CD4-positive, alpha-beta memory T cell (primary cell): ENCODE measurements around the gene NPAS2. TPM values are rescaled to one million over a fixed set of nuclear protein-coding genes. Genes with fewer than 3 reads are reported as not detected.

Experiments
- CTCF ChIA-PET: fragments of 350-600 bp; sonication (Branson Sonifier 250); formaldehyde crosslinking; loops from one replicate; lab custom pipeline; 2021; ENCODE audit warnings: inconsistent platforms; ENCODE audit not compliant: partially characterized antibody; lab: Charles Lee
- POLR2A ChIA-PET: fragments of 350-600 bp; sonication (Branson Sonifier 250); formaldehyde crosslinking; loops from one replicate; lab custom pipeline; 2021; ENCODE audit not compliant: partially characterized antibody; lab: Charles Lee
- DNase-seq, 5 donors: peaks; one replicate each; pipeline versions ENCODE4 v3.0.0 to v3.0.0-alpha.2; 2020 to 2022; ENCODE audit warnings: mixed read lengths in 1 of 5
- H3K27ac ChIP-seq: one replicate; pipeline ENCODE4 v1.7.0; 2013; ENCODE audit warnings: low read depth, low read length
- H3K27me3 ChIP-seq: 2 replicates; pipeline ENCODE4 v1.7.0; 2013; ENCODE audit warnings: mild to moderate bottlenecking, low read length, moderate library complexity; ENCODE audit not compliant: insufficient read depth
- H3K36me3 ChIP-seq: 2 replicates; pipeline ENCODE4 v1.7.0; 2013; ENCODE audit warnings: mild to moderate bottlenecking, low read length, moderate library complexity; ENCODE audit not compliant: insufficient read depth
- H3K4me1 ChIP-seq: 2 replicates; pipeline ENCODE4 v1.7.0; 2013; ENCODE audit warnings: mild to moderate bottlenecking, low read length, moderate library complexity; ENCODE audit not compliant: insufficient read depth
- H3K4me3 ChIP-seq, 2 donors: one replicate each; pipeline ENCODE4 v1.7.0; 2013; ENCODE audit warnings: low read length in 2 of 2, mild to moderate bottlenecking in 1 of 2
- H3K9me3 ChIP-seq, 2 donors: one replicate each; pipeline ENCODE4 v1.7.0; 2013; ENCODE audit warnings: low read length in 2 of 2, control low read depth in 1 of 2; ENCODE audit not compliant: control insufficient read depth in 1 of 2
- H3K27ac Mint-ChIP-seq, 7 donors: one replicate each; pipeline ENCODE4 v1.8.0; 2020 to 2021; ENCODE audit warnings: mixed read lengths in 7 of 7, mild to moderate bottlenecking in 6 of 7, inconsistent platforms in 3 of 7, moderate library complexity in 3 of 7
- H3K27me3 Mint-ChIP-seq, 2 donors: one replicate each; pipeline ENCODE4 v1.8.0; 2020 to 2021; ENCODE audit warnings: mixed read lengths in 2 of 2
- H3K36me3 Mint-ChIP-seq, 2 donors: one replicate each; pipeline ENCODE4 v1.8.0; 2020 to 2021; ENCODE audit warnings: mixed read lengths in 2 of 2, inconsistent platforms in 1 of 2, mild to moderate bottlenecking in 1 of 2
- H3K4me1 Mint-ChIP-seq, 4 donors: one replicate each; pipeline ENCODE4 v1.8.0; 2020 to 2021; ENCODE audit warnings: mixed read lengths in 4 of 4, mild to moderate bottlenecking in 1 of 4
- H3K4me3 Mint-ChIP-seq, 8 donors: one replicate each; pipeline ENCODE4 v1.8.0; 2020 to 2021; ENCODE audit warnings: mixed read lengths in 8 of 8, mild to moderate bottlenecking in 7 of 8, moderate library complexity in 6 of 8, inconsistent platforms in 3 of 8
- H3K9me3 Mint-ChIP-seq, 8 donors: one replicate each; pipeline ENCODE4 v1.8.0; 2020 to 2021; ENCODE audit warnings: mixed read lengths in 8 of 8, mild to moderate bottlenecking in 5 of 8, inconsistent platforms in 3 of 8, moderate library complexity in 1 of 8
- intact Hi-C: fragments of 100-400 bp; cut with micrococcal nuclease; formaldehyde crosslinking; loops from one replicate; pipeline ENCODE4 v1.15.1; 2023
- polyA plus RNA-seq, 2 donors: library from polyadenylated mRNA; unstranded; fragments of 300-500 nt; fragmentation: Illumina TruSeq; gene quantifications; one replicate each; pipeline ENCODE4 v1.2.3, GENCODE V29; 2021
- total RNA-seq, 2 experiments: library from RNA; stranded (reverse); gene quantifications; one replicate each; pipeline ENCODE4 v1.2.3, GENCODE V29; 2021

NPAS2 gene
- total and polyA plus RNA-seq, 4 experiments from 2014 or later, result 0.79 to 2.6 (median 2.1) TPM; not detected in 1

DNA sequence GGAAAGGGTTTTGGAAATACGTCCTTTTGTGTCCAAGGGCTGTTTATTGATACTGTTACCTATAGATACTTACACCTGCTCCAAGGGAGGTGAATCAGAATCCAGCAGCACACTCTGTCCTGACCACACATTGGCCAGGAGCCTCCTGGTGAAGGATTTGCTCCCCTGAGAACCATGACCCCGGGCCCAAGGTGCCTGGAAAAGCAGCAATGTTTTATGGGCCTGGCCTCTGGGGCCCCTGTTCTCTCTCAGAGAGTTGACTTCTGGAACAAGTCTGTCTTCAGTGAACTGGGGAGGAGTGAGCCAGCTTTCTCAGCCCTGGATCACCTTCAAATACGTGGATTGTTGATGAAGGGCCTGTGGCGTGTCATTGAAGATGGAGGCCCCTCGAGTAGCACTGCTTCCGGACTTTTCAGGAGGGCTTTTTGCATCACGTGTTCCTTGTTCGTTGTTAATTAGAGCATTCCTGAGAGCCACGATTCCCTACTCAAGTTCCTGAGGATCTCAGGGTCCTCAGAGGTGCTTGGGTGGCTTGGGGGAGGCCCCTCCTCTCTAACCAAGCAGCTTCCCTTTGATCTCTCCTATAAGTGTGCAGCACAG is 103.6 kb downstream of the NPAS2 start:
- intact Hi-C loops, result loop anchor here (1.0 kb wide), 1 partner anchor 313 kb away; no protein-coding TSS in a partner anchor
- Mint-ChIP-seq H3K27ac (peak overlapping the region; percentile 84 to 97 (median 93)), H3K27me3 (no peaks in the 10 kb centered on the region), H3K9me3 (no peaks in the 10 kb centered on the region), H3K4me3 (peak overlapping the region in 2 of 8 donors; percentile 11 to 77), H3K4me1 (peaks cover 16 to 24% (median 18%) of the 10 kb centered on the region in 4 donors), H3K36me3 (no peaks in the 10 kb centered on the region)
- H3K27ac ChIP-seq, result no peak overlapping the region
- H3K4me1 ChIP-seq, result peaks cover 11% of the 10 kb centered on the region
- DNase-seq, result no peak
- H3K9me3 ChIP-seq, result no peaks in the 10 kb centered on the region
- H3K27me3 ChIP-seq, result no peaks in the 10 kb centered on the region
- H3K36me3 ChIP-seq, result no peaks in the 10 kb centered on the region
- ChIA-PET CTCF (interaction anchor here (1.9 to 2.0 kb wide), 2 partner anchors 8 to 314 kb away, joined by 5 to 10 read pairs; no protein-coding TSS in a partner anchor), POLR2A (interaction anchor here (1.3 to 2.1 kb wide), 4 partner anchors 17 to 79 kb away, joined by 3 to 15 read pairs (median 8); partner anchors contain the start of gene RPL31)
- H3K4me3 ChIP-seq, result no peak overlapping the region

DNA sequence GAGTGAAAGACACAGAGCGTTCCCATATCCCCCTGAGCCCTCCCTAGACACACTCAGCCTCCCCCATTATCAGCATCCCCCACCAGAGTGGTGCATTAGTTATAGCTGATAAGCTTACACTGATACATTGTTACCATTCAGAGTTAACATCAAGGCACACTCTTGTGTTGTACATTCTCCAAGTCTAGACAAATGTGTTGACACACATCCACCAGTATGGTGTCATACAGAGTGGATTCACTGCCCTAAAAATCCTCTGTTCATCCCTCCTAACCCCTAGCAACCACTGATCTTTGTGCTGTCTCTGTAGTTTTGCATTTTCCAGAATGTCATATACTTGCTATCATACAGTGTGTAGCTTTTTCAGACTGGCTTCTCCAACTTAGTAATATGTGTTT is 104.2 kb downstream of the NPAS2 start:
- no peak for DNase-seq
- peak overlapping the region; percentile 59 to 81 (median 76) for H3K4me3 Mint-ChIP-seq
- H3K27me3 ChIP-seq, result no peaks in the 10 kb centered on the region
- H3K36me3 ChIP-seq, result no peaks in the 10 kb centered on the region
- H3K9me3 ChIP-seq, result no peaks in the 10 kb centered on the region
- H3K36me3 Mint-ChIP-seq, result no peaks in the 10 kb centered on the region
- no peaks in the 10 kb centered on the region for H3K9me3 Mint-ChIP-seq
- CTCF ChIA-PET, result interaction anchor here (1.1 to 2.0 kb wide), 4 partner anchors 8 to 314 kb away, joined by 4 to 10 read pairs (median 6); no protein-coding TSS in a partner anchor
- H3K4me1 Mint-ChIP-seq, result peaks cover 16 to 21% (median 18%) of the 10 kb centered on the region in 4 donors
- peak overlapping the region; percentile 58 for H3K27ac ChIP-seq
- no peaks in the 10 kb centered on the region for H3K27me3 Mint-ChIP-seq
- POLR2A ChIA-PET, result interaction anchor here (1.2 to 2.1 kb wide), 5 partner anchors 17 to 336 kb away, joined by 3 to 15 read pairs (median 4); partner anchors contain the start of gene RPL31
- H3K4me3 ChIP-seq, result peak overlapping the region in 1 of 2 donors; percentile 46
- H3K4me1 ChIP-seq, result peaks cover 11% of the 10 kb centered on the region
- H3K27ac Mint-ChIP-seq, result peak overlapping the region; percentile 84 to 97 (median 93)
- intact Hi-C loops, result loop anchor here (1.0 kb wide), 1 partner anchor 314 kb away; no protein-coding TSS in a partner anchor

DNA sequence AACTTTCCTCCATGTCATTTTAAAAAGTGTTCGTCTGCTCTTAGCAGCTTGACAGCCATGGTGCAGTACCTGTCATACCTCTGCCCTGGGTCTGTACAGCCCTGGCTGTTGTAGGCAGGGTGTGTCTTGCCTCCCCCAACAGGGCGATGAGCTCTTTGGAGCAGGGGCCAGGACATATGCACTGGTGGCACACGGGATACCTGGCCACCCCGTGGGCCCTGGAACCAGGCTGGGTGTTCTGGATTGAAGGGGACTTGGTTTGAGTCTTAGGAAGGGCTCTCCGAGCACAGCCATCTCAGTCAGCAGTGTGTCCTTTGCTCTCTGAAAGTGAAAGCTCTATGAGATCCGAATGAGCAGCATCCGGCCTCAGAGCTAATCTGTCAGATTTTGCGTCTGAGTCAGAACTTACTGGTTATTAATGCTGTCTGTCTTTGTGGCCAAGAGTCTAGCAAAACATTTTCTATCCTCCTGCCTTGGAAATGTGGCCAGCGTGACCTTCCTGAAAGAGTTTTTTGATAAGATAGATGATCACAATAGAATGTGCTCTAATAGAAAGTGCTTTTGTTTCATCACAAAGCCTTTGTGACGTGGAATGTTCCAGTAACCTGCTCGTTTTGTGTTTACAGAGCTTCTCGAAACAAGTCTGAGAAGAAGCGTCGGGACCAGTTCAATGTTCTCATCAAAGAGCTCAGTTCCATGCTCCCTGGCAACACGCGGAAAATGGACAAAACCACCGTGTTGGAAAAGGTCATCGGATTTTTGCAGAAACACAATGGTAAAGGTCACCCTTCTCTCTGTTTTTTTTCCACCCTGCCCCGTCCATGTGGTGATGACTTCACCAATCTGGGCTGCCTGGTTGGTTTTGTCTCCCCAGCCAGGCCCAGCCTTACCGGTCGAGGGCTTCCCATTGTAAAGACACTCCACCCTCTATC is 104.8 kb downstream of the NPAS2 start:
- peak overlapping the region; percentile 84 to 97 (median 93) for H3K27ac Mint-ChIP-seq
- ChIA-PET POLR2A (interaction anchor here (1.2 to 2.1 kb wide), 5 partner anchors 17 to 337 kb away, joined by 3 to 15 read pairs (median 4); partner anchors contain the start of gene RPL31), CTCF (interaction anchor here (1.1 to 2.0 kb wide), 4 partner anchors 9 to 315 kb away, joined by 4 to 10 read pairs (median 6); no protein-coding TSS in a partner anchor)
- Histone ChIP-seq H3K36me3 (no peaks in the 10 kb centered on the region), H3K27ac (peak overlapping the region; percentile 58), H3K4me3 (peak overlapping the region in 1 of 2 donors; percentile 46), H3K27me3 (no peaks in the 10 kb centered on the region), H3K4me1 (peaks cover 11% of the 10 kb centered on the region), H3K9me3 (no peaks in the 10 kb centered on the region)
- H3K27me3 Mint-ChIP-seq, result no peaks in the 10 kb centered on the region
- DNase-seq, result peak; percentile 44 to 64 (median 55)
- H3K36me3 Mint-ChIP-seq, result no peaks in the 10 kb centered on the region
- peak overlapping the region; percentile 59 to 81 (median 76) for H3K4me3 Mint-ChIP-seq
- intact Hi-C loops, result loop anchor here (1.0 kb wide), 1 partner anchor 314 kb away; no protein-coding TSS in a partner anchor
- peaks cover 16 to 21% (median 18%) of the 10 kb centered on the region in 4 donors for H3K4me1 Mint-ChIP-seq
- H3K9me3 Mint-ChIP-seq, result no peaks in the 10 kb centered on the region

DNA sequence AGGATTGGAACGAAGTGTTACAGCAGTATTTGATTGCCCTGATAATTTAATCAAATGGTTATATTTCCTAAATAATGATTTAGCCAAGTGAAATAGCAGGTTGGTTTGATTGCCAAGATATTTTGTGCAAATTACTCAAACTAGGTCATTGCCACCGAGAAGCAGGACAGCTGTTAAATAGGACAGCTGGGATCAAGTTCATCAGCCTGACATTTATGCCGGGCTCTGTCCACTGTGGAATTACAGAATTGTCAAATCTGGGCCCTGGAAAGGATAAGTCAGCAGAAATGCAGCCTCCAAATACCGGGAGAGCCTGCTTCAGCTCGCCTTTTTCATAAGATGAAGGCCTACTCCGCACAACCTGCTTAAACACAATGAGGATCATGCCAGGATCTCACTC is 108.3 kb downstream of the NPAS2 start:
- Histone ChIP-seq H3K36me3 (no peaks in the 10 kb centered on the region), H3K27ac (no peak overlapping the region), H3K4me3 (no peak overlapping the region), H3K9me3 (no peaks in the 10 kb centered on the region), H3K27me3 (no peaks in the 10 kb centered on the region), H3K4me1 (peaks cover 11% of the 10 kb centered on the region)
- no peak overlapping the region for H3K27ac Mint-ChIP-seq
- CTCF ChIA-PET, result interaction anchor here (2.4 kb wide), 1 partner anchor 318 kb away, joined by 6 read pairs; no protein-coding TSS in a partner anchor
- no peak for DNase-seq
- intact Hi-C loops, result no loop called here
- H3K36me3 Mint-ChIP-seq, result no peaks in the 10 kb centered on the region
- H3K27me3 Mint-ChIP-seq, result no peaks in the 10 kb centered on the region
- POLR2A ChIA-PET, result no interaction called here
- peaks cover 0 to 2% (median 0%) of the 10 kb centered on the region in 8 donors for H3K9me3 Mint-ChIP-seq
- no peak overlapping the region for H3K4me3 Mint-ChIP-seq
- H3K4me1 Mint-ChIP-seq, result peaks cover 16 to 21% (median 18%) of the 10 kb centered on the region in 4 donors

DNA sequence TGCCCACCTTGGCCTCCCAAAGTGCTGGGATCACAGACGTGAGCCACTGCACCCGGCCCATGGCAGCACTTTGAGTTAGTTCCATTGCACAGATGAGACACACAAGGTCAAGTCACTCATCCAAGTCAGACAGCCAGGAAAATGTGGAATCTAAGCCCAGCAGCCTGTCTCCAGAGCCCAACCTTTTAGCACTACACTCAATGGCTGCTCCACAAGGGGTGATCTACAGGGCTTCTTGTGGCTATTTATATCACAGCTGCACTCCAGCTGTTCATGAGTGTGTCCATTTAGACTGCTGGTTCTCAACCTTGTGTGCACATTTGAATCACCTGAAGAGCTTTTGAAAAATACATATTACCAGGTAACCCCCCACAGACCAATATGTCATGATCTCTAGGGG is 109.2 kb downstream of the NPAS2 start:
- ChIA-PET CTCF (interaction anchor here (0.6 to 2.4 kb wide), 3 partner anchors 8 to 319 kb away, joined by 3 to 6 read pairs (median 4); no protein-coding TSS in a partner anchor), POLR2A (no interaction called here)
- no peaks in the 10 kb centered on the region for H3K36me3 ChIP-seq
- H3K9me3 ChIP-seq, result no peaks in the 10 kb centered on the region
- Mint-ChIP-seq H3K4me1 (peaks cover 12 to 17% (median 14%) of the 10 kb centered on the region in 4 donors), H3K4me3 (no peak overlapping the region), H3K9me3 (peaks cover 0 to 2% (median 0%) of the 10 kb centered on the region in 8 donors), H3K27me3 (no peaks in the 10 kb centered on the region), H3K27ac (no peak overlapping the region), H3K36me3 (no peaks in the 10 kb centered on the region)
- H3K4me3 ChIP-seq, result no peak overlapping the region
- intact Hi-C loops, result no loop called here
- DNase-seq, result no peak
- peaks cover 9% of the 10 kb centered on the region for H3K4me1 ChIP-seq
- H3K27ac ChIP-seq, result no peak overlapping the region
- no peaks in the 10 kb centered on the region for H3K27me3 ChIP-seq

DNA sequence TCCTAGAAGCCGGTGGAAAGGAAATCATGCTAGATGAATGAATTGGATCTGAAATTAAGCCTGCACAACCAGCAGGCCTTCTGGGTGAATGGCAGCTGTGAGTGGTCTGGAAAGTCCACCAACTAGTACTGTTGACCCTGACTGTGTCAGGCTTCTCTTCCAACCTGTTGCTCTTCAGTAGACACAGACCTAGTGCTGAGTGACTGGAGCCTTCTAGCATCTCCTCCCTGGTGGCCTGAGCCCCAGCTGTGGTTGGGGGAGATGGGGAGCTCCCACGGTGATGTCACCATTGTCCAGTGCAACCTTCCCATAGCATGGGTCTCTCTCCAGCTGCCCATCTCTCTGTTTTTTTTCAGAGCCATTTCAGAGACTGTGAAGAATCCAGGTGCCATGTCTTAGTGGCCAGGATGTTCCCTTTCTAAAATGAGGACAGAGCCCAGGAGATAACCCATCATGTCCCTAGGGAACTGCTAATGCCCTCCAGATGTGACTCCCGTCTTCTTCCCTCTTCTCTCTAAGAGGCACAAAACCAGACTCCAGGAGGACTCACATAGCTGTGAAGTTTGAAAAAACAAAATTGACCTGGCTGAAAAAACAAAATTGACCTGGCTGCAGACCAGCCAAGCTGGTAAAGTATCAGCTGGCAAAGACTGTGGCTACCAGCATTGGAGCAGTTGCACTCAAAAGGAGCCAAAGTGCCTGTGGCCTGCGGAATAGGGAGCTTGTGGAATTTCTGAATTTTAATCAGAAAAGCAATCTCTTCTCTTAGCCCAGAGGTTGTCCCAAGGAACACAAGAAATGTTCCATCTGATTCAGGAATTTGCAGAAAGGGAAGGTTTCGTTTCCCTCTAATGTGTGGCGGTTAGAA is 114.8 kb downstream of the NPAS2 start:
- H3K27ac ChIP-seq, result no peak overlapping the region
- no peak for DNase-seq
- H3K4me3 Mint-ChIP-seq, result no peak overlapping the region
- H3K36me3 Mint-ChIP-seq, result no peaks in the 10 kb centered on the region
- ChIA-PET CTCF (no interaction called here), POLR2A (no interaction called here)
- intact Hi-C loops, result no loop called here
- H3K4me1 Mint-ChIP-seq, result no peaks in the 10 kb centered on the region
- no peaks in the 10 kb centered on the region for H3K27me3 Mint-ChIP-seq
- no peak overlapping the region for H3K4me3 ChIP-seq
- no peak overlapping the region for H3K27ac Mint-ChIP-seq
- peaks cover 0 to 2% (median 0%) of the 10 kb centered on the region in 8 donors for H3K9me3 Mint-ChIP-seq
- no peaks in the 10 kb centered on the region for H3K36me3 ChIP-seq
- no peaks in the 10 kb centered on the region for H3K4me1 ChIP-seq
- H3K9me3 ChIP-seq, result no peaks in the 10 kb centered on the region
- H3K27me3 ChIP-seq, result no peaks in the 10 kb centered on the region
